Endothelial cell (in vitro differentiated cells): ENCODE data around the gene G3BP2. TPM values are rescaled to one million over a fixed set of nuclear protein-coding genes. Genes with fewer than 3 reads are reported as not detected.

ENCODE experiments used
- DNase-seq: peaks from one replicate; pipeline ENCODE4 v3.0.0; 2021; ENCODE audit warnings: low spot score
- H3K27ac Mint-ChIP-seq: one replicate; pipeline ENCODE4 v1.8.0; 2021; ENCODE audit warnings: mixed read lengths, inconsistent platforms; ENCODE audit not compliant: unreplicated experiment
- H3K27me3 Mint-ChIP-seq: one replicate; pipeline ENCODE4 v1.8.0; 2021; ENCODE audit warnings: mild to moderate bottlenecking, moderate library complexity, mixed read lengths, inconsistent platforms; ENCODE audit not compliant: unreplicated experiment
- H3K36me3 Mint-ChIP-seq: one replicate; pipeline ENCODE4 v1.8.0; 2021; ENCODE audit warnings: mild to moderate bottlenecking, low read depth, mixed read lengths, inconsistent platforms; ENCODE audit not compliant: unreplicated experiment
- H3K4me1 Mint-ChIP-seq: one replicate; pipeline ENCODE4 v1.8.0; 2021; ENCODE audit warnings: mild to moderate bottlenecking, mixed read lengths, inconsistent platforms; ENCODE audit not compliant: unreplicated experiment
- H3K4me3 Mint-ChIP-seq: one replicate; pipeline ENCODE4 v1.8.0; 2021; ENCODE audit warnings: mild to moderate bottlenecking, mixed read lengths, inconsistent platforms; ENCODE audit not compliant: unreplicated experiment
- H3K9me3 Mint-ChIP-seq: one replicate; pipeline ENCODE4 v1.8.0; 2021; ENCODE audit warnings: mixed read lengths, inconsistent platforms; ENCODE audit not compliant: unreplicated experiment
- CTCF ChIP-seq: fragments of 200-600 bp; sonication (generic); IDR thresholded peaks from one replicate; pipeline ENCODE4 v1.5.0; 2021; ENCODE audit warnings: antibody characterized with exemption; ENCODE audit not compliant: unreplicated experiment
- total RNA-seq: library from RNA; stranded (reverse); fragmentation: NEBNext Ultra II Directional; extraction: Animal tissue kit (Norgen Biotek cat#: 25700); gene quantifications from one replicate; pipeline ENCODE4 v1.2.1, GENCODE V29; 2021; ENCODE audit not compliant: unreplicated experiment

G3BP2 gene
- total RNA-seq, 1 donor from 2014 or later = 209 TPM

DNA sequence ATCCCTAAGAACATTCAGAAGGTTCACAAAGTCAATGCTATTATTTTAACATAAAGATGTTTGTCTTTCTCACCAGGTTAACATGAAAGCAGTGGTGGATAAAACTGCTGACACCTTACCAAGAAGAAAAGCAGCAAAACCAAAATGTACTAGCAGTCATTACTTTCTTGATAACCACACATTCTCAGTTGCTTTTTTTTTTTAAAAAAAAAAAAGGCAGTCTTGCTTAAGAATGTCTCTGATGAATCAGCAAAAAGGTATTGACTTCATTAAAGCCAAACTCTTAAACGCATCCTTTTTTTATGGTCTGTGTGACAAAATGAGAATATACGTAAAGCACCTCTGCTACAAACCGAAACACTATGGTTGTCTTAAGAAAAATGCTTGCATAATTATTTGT lies 74.8 kb downstream of the G3BP2 start:
- no peak for DNase-seq
- Mint-ChIP-seq H3K36me3 (no peaks in the 10 kb centered on the region), H3K4me3 (no peak overlapping the region), H3K9me3 (no peaks in the 10 kb centered on the region), H3K4me1 (no peaks in the 10 kb centered on the region), H3K27ac (no peak overlapping the region), H3K27me3 (no peaks in the 10 kb centered on the region)
- TF ChIP-seq CTCF = no peak

GRCh38 chr4:75596061-75596460 lies 77.2 kb downstream of the G3BP2 start:
- Mint-ChIP-seq H3K27me3 (no peaks in the 10 kb centered on the region), H3K36me3 (no peaks in the 10 kb centered on the region), H3K9me3 (no peaks in the 10 kb centered on the region), H3K4me3 (no peak overlapping the region), H3K4me1 (no peaks in the 10 kb centered on the region), H3K27ac (no peak overlapping the region)
- no peak for TF ChIP-seq CTCF
- no peak for DNase-seq

DNA sequence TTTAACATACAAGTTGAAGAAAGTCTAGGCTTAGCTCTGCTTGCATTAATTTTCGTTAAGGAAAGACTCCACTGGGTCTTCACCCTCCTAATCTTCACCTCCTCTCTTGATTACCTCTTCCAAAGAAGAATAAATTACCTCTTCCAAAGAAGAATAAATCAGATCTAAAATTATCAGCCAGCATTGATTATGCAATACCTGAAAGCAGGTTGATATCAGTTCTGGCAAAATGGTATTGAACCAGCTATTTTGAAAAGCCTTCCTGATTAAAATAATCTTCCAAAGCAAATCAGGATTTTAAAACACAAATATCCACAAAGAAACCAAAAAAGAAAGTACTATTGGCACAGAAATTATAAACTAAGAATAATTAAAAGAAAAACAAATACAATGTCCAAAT lies 79.8 kb downstream of the G3BP2 start:
- no peaks in the 10 kb centered on the region for H3K36me3 Mint-ChIP-seq
- no peak for DNase-seq

More for the DNA sequence above, 79.8 kb downstream of the G3BP2 start:
- Mint-ChIP-seq H3K4me1 (no peaks in the 10 kb centered on the region), H3K27ac (no peak overlapping the region), H3K4me3 (no peak overlapping the region), H3K27me3 (no peaks in the 10 kb centered on the region), H3K9me3 (no peaks in the 10 kb centered on the region)
- TF ChIP-seq CTCF = no peak

Other genes with a start within 250 kb of the G3BP2 start
- gene RCHY1, start 159.0 kb downstream of the G3BP2 start, total RNA-seq = 40.7 TPM
- gene THAP6, start 158.9 kb downstream of the G3BP2 start, total RNA-seq = 7.3 TPM
- not detected for gene ODAPH, start 117.3 kb downstream of the G3BP2 start, total RNA-seq
- gene CDKL2, start 42.9 kb downstream of the G3BP2 start, total RNA-seq = 0.82 TPM
- 48.5 TPM for gene USO1, start 51.2 kb upstream of the G3BP2 start, total RNA-seq
- not detected for gene PPEF2, start 229.0 kb upstream of the G3BP2 start, total RNA-seq